OCI-LY7 (cell line): Measurements from ENCODE around the gene NAPA. TPM values are rescaled to one million over a fixed set of nuclear protein-coding genes. Genes with fewer than 3 reads are reported as not detected.

ENCODE experiments used
- BruUV-seq: library from RNA; stranded (reverse); fragments of 400-500 nt; replicated peaks from 2 replicates; lab custom pipeline; 2021; lab: Mats Ljungman, UMichigan
- CTCF ChIA-PET: fragments of 300-600 bp; sonication (Branson Sonifier 250); formaldehyde crosslinking; loops from one replicate; lab custom pipeline; 2022; ENCODE audit warnings: antibody characterized with exemption; ENCODE audit not compliant: unreplicated experiment; lab: Charles Lee
- POLR2A ChIA-PET: fragments of 300-600 bp; sonication (Branson Sonifier 250); formaldehyde crosslinking; loops from one replicate; lab custom pipeline; 2022; ENCODE audit warnings: antibody characterized with exemption; lab: Charles Lee
- DNase-seq: peaks from one replicate; pipeline ENCODE4 v3.0.0-alpha.2; 2015; ENCODE audit warnings: low spot score
- H2AFZ ChIP-seq: fragments of 200-600 bp; sonication (generic), shearing (Covaris generic); 2 replicates; pipeline ENCODE4 v1.6.1; 2014; ENCODE audit warnings: mild to moderate bottlenecking, antibody characterized with exemption, low read length, moderate library complexity
- H3K27ac ChIP-seq: fragments of 200-600 bp; sonication (generic); 2 replicates; pipeline ENCODE4 v1.5.1; 2014; ENCODE audit warnings: mixed run types, low read depth, mild to moderate bottlenecking, moderate library complexity, low read length, inconsistent platforms; ENCODE audit not compliant: poor library complexity, severe bottlenecking
- H3K36me3 ChIP-seq: fragments of 200-600 bp; sonication (generic); 2 replicates; pipeline ENCODE4 v1.6.1; 2014; ENCODE audit warnings: mild to moderate bottlenecking, antibody characterized with exemption, low read length, moderate library complexity, mixed read lengths; ENCODE audit not compliant: insufficient read depth
- H3K4me1 ChIP-seq: fragments of 200-600 bp; sonication (generic); 2 replicates; pipeline ENCODE4 v1.5.1; 2014; ENCODE audit warnings: mild to moderate bottlenecking, low read length; ENCODE audit not compliant: insufficient read depth, poor library complexity, severe bottlenecking
- H3K4me2 ChIP-seq: fragments of 200-600 bp; sonication (generic); 2 replicates; pipeline ENCODE4 v1.6.1; 2014; ENCODE audit warnings: mild to moderate bottlenecking, low read length
- H3K4me3 ChIP-seq: fragments of 200-600 bp; sonication (generic); 2 replicates; pipeline ENCODE4 v1.5.1; 2014; ENCODE audit warnings: mild to moderate bottlenecking, low read depth, low read length; ENCODE audit not compliant: poor library complexity, severe bottlenecking
- H3K79me2 ChIP-seq: fragments of 200-600 bp; sonication (generic); 2 replicates; pipeline ENCODE4 v1.6.1; 2016; ENCODE audit warnings: low read depth, mild to moderate bottlenecking, low read length, moderate library complexity, mixed read lengths; ENCODE audit not compliant: insufficient read depth
- H3K9me2 ChIP-seq: fragments of 200-600 bp; sonication (generic); 2 replicates; pipeline ENCODE4 v1.6.1; 2016; ENCODE audit warnings: mild to moderate bottlenecking, low read length, mixed read lengths; ENCODE audit not compliant: insufficient read depth
- H3K9me3 ChIP-seq: fragments of 200-600 bp; sonication (generic); 2 replicates; pipeline ENCODE4 v1.6.1; 2014; ENCODE audit warnings: mild to moderate bottlenecking, mixed run types, low read length, mixed read lengths
- H4K20me1 ChIP-seq: fragments of 200-600 bp; sonication (generic); 2 replicates; pipeline ENCODE4 v1.6.1; 2014; ENCODE audit warnings: mild to moderate bottlenecking, antibody characterized with exemption, low read length, moderate library complexity, mixed read lengths; ENCODE audit not compliant: insufficient read depth
- CTCF ChIP-seq: fragments of 200-600 bp; sonication (generic); conservative IDR thresholded peaks from 2 replicates; pipeline ENCODE4 v1.5.1; 2014; ENCODE audit warnings: mild to moderate bottlenecking, antibody characterized with exemption, low read length, moderate library complexity, mixed read lengths
- EZH2phosphoT487 ChIP-seq: fragments of 200-600 bp; sonication (generic); IDR thresholded peaks from 2 replicates; pipeline ENCODE4 v1.6.1; 2018; ENCODE audit warnings: low read depth, borderline replicate concordance, mild to moderate bottlenecking, mixed run types, antibody characterized with exemption, low read length, moderate library complexity, mixed read lengths
- intact Hi-C: fragments of 100-400 bp; cut with micrococcal nuclease; formaldehyde crosslinking; loops from one replicate; pipeline ENCODE4 v1.10.0; 2022; ENCODE audit not compliant: unreplicated experiment
- total RNA-seq, 2 experiments: library from RNA; depleted of rRNA in 1 of 2; stranded (reverse); fragments of >200 nt in 1 of 2; shearing (Covaris generic) in 1 of 2; gene quantifications; 2 replicates each; pipeline ENCODE4 v1.2.3, GENCODE V29; 2014 to 2022

Gene NAPA
- total RNA-seq, 2 experiments from 2014 or later: 56.5 to 71.4 TPM

DNA sequence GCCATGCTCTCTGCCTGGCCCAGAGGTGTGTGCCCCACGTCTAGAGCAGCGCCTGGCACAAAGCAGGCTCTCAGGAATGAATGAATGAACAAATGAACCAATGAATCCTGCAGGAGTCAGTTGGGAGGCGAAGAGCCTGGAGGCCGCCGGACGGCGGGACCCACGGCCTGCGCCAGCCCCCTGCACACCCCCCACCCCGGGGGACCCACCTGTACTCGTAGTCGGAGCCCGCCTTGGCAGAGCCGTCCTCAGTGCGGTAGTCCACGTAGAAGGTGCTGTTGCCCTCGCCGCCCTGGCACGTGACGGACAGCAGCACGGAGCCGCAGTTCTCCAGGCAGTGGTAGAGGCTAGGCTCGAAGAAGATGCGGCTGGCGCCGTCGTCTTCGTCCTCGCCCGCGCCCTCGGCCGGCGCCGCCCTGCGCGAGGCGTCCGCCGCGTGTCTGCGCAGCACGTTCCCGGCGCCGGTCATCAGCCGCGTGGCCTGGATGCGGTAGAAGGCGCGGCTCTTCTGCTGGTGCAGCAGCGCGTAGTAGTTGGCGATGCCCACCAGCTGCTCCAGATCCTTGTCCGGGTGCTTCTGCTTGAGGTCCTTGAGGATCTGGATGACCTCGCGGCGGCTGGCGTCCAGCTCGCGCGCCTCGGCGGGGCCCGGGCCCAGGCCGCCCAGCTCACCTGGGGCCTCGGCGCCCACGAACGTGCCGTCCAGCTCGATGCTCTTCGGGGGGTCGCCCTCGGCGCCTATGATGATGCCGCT lies 58.0 kb downstream of the NAPA start:
- TF ChIP-seq CTCF (no peak), EZH2phosphoT487 (no peak)
- Histone ChIP-seq H3K27ac (no peak overlapping the region), H2AFZ (no peak overlapping the region), H3K9me2 (no peaks in the 10 kb centered on the region), H3K36me3 (no peaks in the 10 kb centered on the region), H3K4me1 (no peaks in the 10 kb centered on the region), H4K20me1 (no peaks in the 10 kb centered on the region), H3K4me2 (no peak overlapping the region), H3K79me2 (no peaks in the 10 kb centered on the region), H3K4me3 (no peak overlapping the region), H3K9me3 (peaks cover 8% of the 10 kb centered on the region)
- DNase-seq: no peak
- BruUV-seq: no TSS peak
- ChIA-PET CTCF (no interaction called here), POLR2A (no interaction called here)
- intact Hi-C loops: no loop called here

GRCh38 chr19:47450478-47450877 lies 64.4 kb downstream of the NAPA start:
- CTCF ChIA-PET: no interaction called here
- no peaks in the 10 kb centered on the region for H3K9me2 ChIP-seq
- DNase-seq: no peak
- H3K4me2 ChIP-seq: no peak overlapping the region
- H3K79me2 ChIP-seq: no peaks in the 10 kb centered on the region
- TF ChIP-seq CTCF (no peak), EZH2phosphoT487 (no peak)
- H2AFZ ChIP-seq: no peak overlapping the region
- no peak overlapping the region for H3K4me3 ChIP-seq
- no peak overlapping the region for H3K27ac ChIP-seq
- no TSS peak for BruUV-seq
- no peaks in the 10 kb centered on the region for H3K36me3 ChIP-seq
- peaks cover 4% of the 10 kb centered on the region for H3K4me1 ChIP-seq
- POLR2A ChIA-PET: interaction anchor here (0.7 kb wide), 1 partner anchor 127 kb away, joined by 3 read pairs; no protein-coding TSS in a partner anchor
- intact Hi-C loops: no loop called here
- no peaks in the 10 kb centered on the region for H4K20me1 ChIP-seq
- peaks cover 2% of the 10 kb centered on the region for H3K9me3 ChIP-seq

DNA sequence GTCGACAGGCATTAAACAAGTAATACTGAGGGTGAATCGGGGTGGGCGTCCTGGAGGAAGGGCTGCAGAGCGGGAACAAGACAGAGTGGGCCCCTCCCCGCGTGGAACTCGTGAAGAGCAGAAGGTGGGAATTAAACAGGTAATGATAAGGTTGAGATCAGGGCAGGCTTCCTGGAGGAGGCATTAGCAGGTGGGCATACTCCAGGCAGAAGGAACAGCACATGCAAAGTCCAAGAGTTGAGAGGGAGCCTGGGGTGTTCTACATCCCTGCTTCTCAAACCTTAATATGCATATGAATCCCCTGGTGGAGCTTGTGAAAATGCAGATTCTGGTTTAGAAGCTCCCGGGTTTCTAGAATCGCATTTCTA lies 66.5 kb downstream of the NAPA start:
- CTCF ChIA-PET: no interaction called here
- Histone ChIP-seq H3K27ac (no peak overlapping the region), H2AFZ (no peak overlapping the region), H3K79me2 (no peaks in the 10 kb centered on the region), H3K4me1 (peaks cover 8% of the 10 kb centered on the region), H3K9me3 (no peaks in the 10 kb centered on the region), H3K9me2 (no peaks in the 10 kb centered on the region), H4K20me1 (no peaks in the 10 kb centered on the region), H3K36me3 (no peaks in the 10 kb centered on the region), H3K4me2 (no peak overlapping the region), H3K4me3 (no peak overlapping the region)
- BruUV-seq: no TSS peak
- DNase-seq: no peak
- POLR2A ChIA-PET: no interaction called here
- intact Hi-C loops: no loop called here
- no peak for TF ChIP-seq CTCF
